ENCODE data around the gene F2.

GRCh38 chr11:46755962-46756361 is 36.9 kb downstream of the F2 start:
- no peak for TF ChIP-seq GATA2 (IDR thresholded peaks at IDR 0.05; ENCODE audit: low read depth, low read length)
- TF ChIP-seq GATA3 (IDR thresholded peaks at IDR 0.05; ENCODE audit: low read depth, low read length) = no peak
